K562 (cell line): Measurements from ENCODE around the gene STK16. TPM values are rescaled to one million over a fixed set of nuclear protein-coding genes. Genes with fewer than 3 reads are reported as not detected.
A peak's percentile ranks its signal among the peaks of the same experiment; 100 is the strongest.

ENCODE experiments used
- ATF1 ChIP-seq, 2 experiments: fragments of 450-650 bp in 1 of 2; IDR thresholded peaks; 2 replicates each; pipeline ENCODE4 v1.6.1; 2016; ENCODE audit warnings: missing compliant biosample characterization in 1 of 2, missing genetic modification characterization in 1 of 2
- COPS2 ChIP-seq: fragments of 450-650 bp; conservative IDR thresholded peaks from 2 replicates; pipeline ENCODE4 v1.6.1; 2016; ENCODE audit warnings: mild to moderate bottlenecking, moderate library complexity
- GATAD2B ChIP-seq: fragments of 450-650 bp; IDR thresholded peaks from 2 replicates; pipeline ENCODE4 v1.6.1; 2017; ENCODE audit warnings: mild to moderate bottlenecking, borderline replicate concordance
- HMGN3 ChIP-seq: IDR thresholded peaks from 2 replicates; pipeline ENCODE4 v1.6.1; 2011; ENCODE audit warnings: borderline replicate concordance, low read depth, mild to moderate bottlenecking, mixed read lengths, low read length; ENCODE audit not compliant: insufficient read length; ENCODE audit errors: extremely low read depth
- PTBP1 ChIP-seq: fragments of 200-400 bp; formaldehyde crosslinking; IDR thresholded peaks from 2 replicates; pipeline ENCODE4 v1.6.1; 2017; ENCODE audit warnings: low read depth, low read length
- SIX5 ChIP-seq, 2 experiments: IDR thresholded peaks; 2 replicates each; pipeline ENCODE4 v1.6.1; 2011; ENCODE audit warnings: low read length in 2 of 2, borderline replicate concordance in 1 of 2, low read depth in 1 of 2, mild to moderate bottlenecking in 1 of 2, moderate library complexity in 1 of 2; ENCODE audit not compliant: insufficient read depth in 1 of 2
- SOX6 ChIP-seq: fragments of 450-650 bp; IDR thresholded peaks from 2 replicates; pipeline ENCODE4 v1.6.1; 2014; ENCODE audit warnings: mild to moderate bottlenecking
- SP2 ChIP-seq: IDR thresholded peaks from 2 replicates; pipeline ENCODE4 v1.6.1; 2011; ENCODE audit warnings: mild to moderate bottlenecking, low read depth, low read length, moderate library complexity; ENCODE audit not compliant: poor library complexity, severe bottlenecking; ENCODE audit errors: extremely low read depth
- TRIM28 ChIP-seq: fragments of 450-650 bp; IDR thresholded peaks from 2 replicates; pipeline ENCODE4 v1.6.1; 2017
- U2AF2 ChIP-seq: fragments of 200-400 bp; formaldehyde crosslinking; optimal IDR thresholded peaks from 2 replicates; pipeline ENCODE3; 2017; ENCODE audit warnings: low read depth, mild to moderate bottlenecking, low read length
- YY1 ChIP-seq, 3 experiments: IDR thresholded peaks; 2 replicates each; pipeline ENCODE4 v1.6.1; 2011; ENCODE audit warnings: low read length in 2 of 3, mild to moderate bottlenecking in 2 of 3, moderate library complexity in 2 of 3, borderline replicate concordance in 1 of 3, control low read depth in 1 of 3, low read depth in 1 of 3; ENCODE audit not compliant: insufficient read depth in 3 of 3, insufficient replicate concordance in 2 of 3, control insufficient read depth in 1 of 3, insufficient read length in 1 of 3; ENCODE audit errors: extremely low read depth in 1 of 3
- ZBTB7A ChIP-seq: IDR thresholded peaks from 2 replicates; pipeline ENCODE4 v1.6.1; 2011; ENCODE audit warnings: low read depth, mild to moderate bottlenecking, low read length, moderate library complexity, borderline replicate concordance; ENCODE audit not compliant: control insufficient read depth
- ZNF507 ChIP-seq: conservative IDR thresholded peaks from 2 replicates; pipeline ENCODE4 v1.6.1; 2017; ENCODE audit warnings: missing genetic modification characterization, missing compliant biosample characterization
- polyA plus RNA-seq, 8 experiments: library from polyadenylated mRNA; depleted of rRNA in 4 of 8; stranded (reverse) in 5 of 8; unstranded in 3 of 8; fragments of >200 nt; fragmentation: Nextera tagmentation in 2 of 8; fragmentation: Illumina TruSeq in 1 of 8; extraction: Ambion mirVana in 2 of 8; extraction: Trizol in 1 of 8; gene quantifications; 2 replicates each; pipeline versions ENCODE4 v1.2.1 to v1.2.3, GENCODE V29; 2011 to 2014; ENCODE audit warnings: inconsistent platforms in 1 of 8, missing spikeins in 1 of 8
- total RNA-seq, 7 experiments: library from RNA; depleted of rRNA in 6 of 7; stranded (reverse); fragments of >200 nt in 6 of 7; fragmentation: Illumina TruSeq in 2 of 7; extraction: Trizol in 2 of 7; gene quantifications; 2 replicates each; pipeline versions ENCODE4 v1.2.1 to v1.2.3, GENCODE V29; 2011 to 2021; ENCODE audit warnings: low replicate concordance in 1 of 7
- TF ChIP-seq, protein P1 (sequence below): fragments of 200-800 bp; sonication (Bioruptor generic); IDR thresholded peaks from 2 replicates; pipeline ENCODE4 v1.6.1; 2017; ENCODE audit warnings: missing genetic modification characterization, missing compliant biosample characterization
- TF ChIP-seq, protein P2 (sequence below), 2 experiments: fragments of 200-800 bp in 1 of 2; sonication (Bioruptor generic) in 1 of 2; sonication (generic) in 1 of 2; formaldehyde crosslinking in 1 of 2; IDR thresholded peaks in 1 of 2; conservative IDR thresholded peaks in 1 of 2; 2 replicates each; pipeline versions ENCODE4 v1.5.0 to v1.6.1; 2016 to 2020; ENCODE audit warnings: missing compliant biosample characterization in 1 of 2, missing genetic modification characterization in 1 of 2, missing genetic modification reagents in 1 of 2
- TF ChIP-seq, protein P3 (sequence below): fragments of 450-650 bp; IDR thresholded peaks from 2 replicates; pipeline ENCODE4 v1.6.1; 2016; ENCODE audit warnings: antibody characterized with exemption
- TF ChIP-seq, protein P4 (sequence below): fragments of 450-650 bp; IDR thresholded peaks from 2 replicates; pipeline ENCODE4 v1.6.1; 2016
- TF ChIP-seq, protein P5 (sequence below): fragments of 250-450 bp; sonication (Bioruptor Pico); IDR thresholded peaks from 2 replicates; pipeline ENCODE4 v1.4.0; 2020

STK16 gene
- total and polyA plus RNA-seq, 9 of the 15 experiments (the other 6 are each of a cell fraction or from before 2014, with no cell fraction given) = 5.4 to 36.2 (median 17.8) TPM

DNA sequence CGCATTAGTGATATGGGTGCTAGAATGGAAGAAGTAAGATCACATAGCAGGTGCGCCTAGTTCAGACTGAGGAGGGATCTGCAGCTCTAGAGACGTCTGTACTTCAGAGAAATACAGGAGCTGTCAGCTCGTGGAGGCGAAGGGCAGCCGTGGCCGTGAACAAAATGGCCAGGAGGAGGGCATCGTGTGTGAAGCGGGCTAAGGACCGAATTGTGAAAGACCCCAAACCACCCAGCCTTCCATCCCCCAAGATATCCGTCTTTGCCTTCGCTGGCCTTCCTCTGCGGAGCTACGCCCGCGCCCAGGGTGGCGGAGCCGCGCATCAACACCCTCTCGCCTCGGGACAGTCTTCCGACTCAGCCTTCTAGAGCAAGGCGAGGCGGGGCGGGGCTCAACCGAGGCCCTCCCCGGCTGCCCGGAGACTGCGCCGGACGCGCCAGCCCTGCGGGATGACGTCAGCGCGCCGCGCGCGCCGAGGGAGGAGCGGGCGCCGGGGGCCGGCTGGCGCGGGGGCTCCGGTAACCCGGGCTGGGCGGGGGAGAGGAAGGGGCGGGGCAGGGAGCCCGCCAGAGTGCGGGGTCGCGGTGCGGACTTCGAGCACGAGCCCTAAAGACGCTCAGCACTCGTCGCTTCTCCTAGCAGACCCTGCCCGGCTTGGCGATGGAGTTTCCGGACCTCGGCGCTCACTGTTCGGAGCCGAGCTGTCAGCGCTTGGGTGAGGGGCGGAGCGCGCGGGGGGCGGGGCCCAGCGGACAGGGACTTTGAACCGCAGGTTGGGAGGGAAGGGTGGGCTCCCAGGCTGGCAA is 38.7 kb upstream of the STK16 start, which contains the start of gene ZFAND2B (continued):
- TF ChIP-seq, protein P1, sequence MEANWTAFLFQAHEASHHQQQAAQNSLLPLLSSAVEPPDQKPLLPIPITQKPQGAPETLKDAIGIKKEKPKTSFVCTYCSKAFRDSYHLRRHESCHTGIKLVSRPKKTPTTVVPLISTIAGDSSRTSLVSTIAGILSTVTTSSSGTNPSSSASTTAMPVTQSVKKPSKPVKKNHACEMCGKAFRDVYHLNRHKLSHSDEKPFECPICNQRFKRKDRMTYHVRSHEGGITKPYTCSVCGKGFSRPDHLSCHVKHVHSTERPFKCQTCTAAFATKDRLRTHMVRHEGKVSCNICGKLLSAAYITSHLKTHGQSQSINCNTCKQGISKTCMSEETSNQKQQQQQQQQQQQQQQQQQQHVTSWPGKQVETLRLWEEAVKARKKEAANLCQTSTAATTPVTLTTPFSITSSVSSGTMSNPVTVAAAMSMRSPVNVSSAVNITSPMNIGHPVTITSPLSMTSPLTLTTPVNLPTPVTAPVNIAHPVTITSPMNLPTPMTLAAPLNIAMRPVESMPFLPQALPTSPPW (CRISPR knock-in tag) = peak; percentile 97
- 0 out of 2 replicates have a peak, but pooled peaks have one; percentile 50 for TF ChIP-seq GATAD2B
- peak in 2 of 3 experiments; percentile 37 to 41 for TF ChIP-seq YY1 (IDR thresholded peaks at IDR 0.05; ENCODE audit: borderline replicate concordance in 1 of 3, control insufficient read depth in 1 of 3, extremely low read depth in 1 of 3, insufficient read depth in 3 of 3, insufficient read length in 1 of 3, insufficient replicate concordance in 2 of 3, low read depth in 1 of 3, low read length in 2 of 3)
- TF ChIP-seq COPS2 = no peak
- TF ChIP-seq, protein P2, sequence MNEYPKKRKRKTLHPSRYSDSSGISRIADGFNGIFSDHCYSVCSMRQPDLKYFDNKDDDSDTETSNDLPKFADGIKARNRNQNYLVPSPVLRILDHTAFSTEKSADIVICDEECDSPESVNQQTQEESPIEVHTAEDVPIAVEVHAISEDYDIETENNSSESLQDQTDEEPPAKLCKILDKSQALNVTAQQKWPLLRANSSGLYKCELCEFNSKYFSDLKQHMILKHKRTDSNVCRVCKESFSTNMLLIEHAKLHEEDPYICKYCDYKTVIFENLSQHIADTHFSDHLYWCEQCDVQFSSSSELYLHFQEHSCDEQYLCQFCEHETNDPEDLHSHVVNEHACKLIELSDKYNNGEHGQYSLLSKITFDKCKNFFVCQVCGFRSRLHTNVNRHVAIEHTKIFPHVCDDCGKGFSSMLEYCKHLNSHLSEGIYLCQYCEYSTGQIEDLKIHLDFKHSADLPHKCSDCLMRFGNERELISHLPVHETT (CRISPR knock-in tag; conservative IDR thresholded peaks at IDR 0.05 in 1 of 2, IDR thresholded peaks at IDR 0.05 in 1 of 2) = peak in 1 of 2 experiments; percentile 82; a peak in 2 of 4 replicates
- TF ChIP-seq ZNF507 (tag) = no peak
- TF ChIP-seq, protein P3, sequence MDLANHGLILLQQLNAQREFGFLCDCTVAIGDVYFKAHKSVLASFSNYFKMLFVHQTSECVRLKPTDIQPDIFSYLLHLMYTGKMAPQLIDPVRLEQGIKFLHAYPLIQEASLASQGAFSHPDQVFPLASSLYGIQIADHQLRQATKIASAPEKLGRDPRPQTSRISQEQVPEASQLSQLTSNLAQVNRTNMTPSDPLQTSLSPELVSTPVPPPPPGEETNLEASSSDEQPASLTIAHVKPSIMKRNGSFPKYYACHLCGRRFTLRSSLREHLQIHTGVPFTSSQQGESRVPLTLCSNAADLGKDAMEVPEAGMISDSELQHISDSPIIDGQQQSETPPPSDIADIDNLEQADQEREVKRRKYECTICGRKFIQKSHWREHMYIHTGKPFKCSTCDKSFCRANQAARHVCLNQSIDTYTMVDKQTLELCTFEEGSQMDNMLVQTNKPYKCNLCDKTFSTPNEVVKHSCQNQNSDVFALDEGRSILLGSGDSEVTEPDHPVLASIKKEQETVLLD = 0 out of 2 replicates have a peak, but pooled peaks have one; percentile 27
- no peak for TF ChIP-seq PTBP1
- TF ChIP-seq SIX5 (IDR thresholded peaks at IDR 0.05; ENCODE audit: borderline replicate concordance in 1 of 2, insufficient read depth in 1 of 2, low read depth in 1 of 2, low read length in 2 of 2) = no peak
- TF ChIP-seq ZBTB7A = peak; percentile 64; the same call in 1 of the 2 replicates
- no peak for TF ChIP-seq SOX6
- TF ChIP-seq ATF1 (CRISPR knock-in tag; IDR thresholded peaks at IDR 0.05) = no peak
- TF ChIP-seq ATF1 (tag; IDR thresholded peaks at IDR 0.05) = peak; percentile 82
- TF ChIP-seq TRIM28 = 0 out of 2 replicates have a peak, but pooled peaks have one; percentile 37
- TF ChIP-seq, protein P4, sequence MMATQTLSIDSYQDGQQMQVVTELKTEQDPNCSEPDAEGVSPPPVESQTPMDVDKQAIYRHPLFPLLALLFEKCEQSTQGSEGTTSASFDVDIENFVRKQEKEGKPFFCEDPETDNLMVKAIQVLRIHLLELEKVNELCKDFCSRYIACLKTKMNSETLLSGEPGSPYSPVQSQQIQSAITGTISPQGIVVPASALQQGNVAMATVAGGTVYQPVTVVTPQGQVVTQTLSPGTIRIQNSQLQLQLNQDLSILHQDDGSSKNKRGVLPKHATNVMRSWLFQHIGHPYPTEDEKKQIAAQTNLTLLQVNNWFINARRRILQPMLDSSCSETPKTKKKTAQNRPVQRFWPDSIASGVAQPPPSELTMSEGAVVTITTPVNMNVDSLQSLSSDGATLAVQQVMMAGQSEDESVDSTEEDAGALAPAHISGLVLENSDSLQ = 0 out of 2 replicates have a peak, but pooled peaks have one; percentile 13
- no peak for TF ChIP-seq U2AF2
- peak; percentile 62 for TF ChIP-seq HMGN3
- TF ChIP-seq, protein P5, sequence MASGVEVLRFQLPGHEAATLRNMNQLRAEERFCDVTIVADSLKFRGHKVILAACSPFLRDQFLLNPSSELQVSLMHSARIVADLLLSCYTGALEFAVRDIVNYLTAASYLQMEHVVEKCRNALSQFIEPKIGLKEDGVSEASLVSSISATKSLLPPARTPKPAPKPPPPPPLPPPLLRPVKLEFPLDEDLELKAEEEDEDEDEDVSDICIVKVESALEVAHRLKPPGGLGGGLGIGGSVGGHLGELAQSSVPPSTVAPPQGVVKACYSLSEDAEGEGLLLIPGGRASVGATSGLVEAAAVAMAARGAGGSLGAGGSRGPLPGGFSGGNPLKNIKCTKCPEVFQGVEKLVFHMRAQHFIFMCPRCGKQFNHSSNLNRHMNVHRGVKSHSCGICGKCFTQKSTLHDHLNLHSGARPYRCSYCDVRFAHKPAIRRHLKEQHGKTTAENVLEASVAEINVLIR (CRISPR knock-in tag) = peak; percentile 65
- no peak for TF ChIP-seq SP2
